Omental fat pad (tissue), 4 donors: ENCODE data around the gene DLG2. TPM values are rescaled to one million over a fixed set of nuclear protein-coding genes. Genes with fewer than 3 reads are reported as not detected.

Experiments
- ATAC-seq: fragments of 150-250 bp; one replicate; pipeline ENCODE4 v1.9.1; 2016; ENCODE audit warnings: mild to moderate bottlenecking, moderate library complexity; ENCODE audit not compliant: low FRiP score
- DNase-seq: peaks from one replicate; pipeline ENCODE4 v3.0.0-alpha.2; 2019; ENCODE audit warnings: low spot score
- total RNA-seq, 4 donors: library from RNA; depleted of rRNA; stranded (reverse); fragments of >200 nt; gene quantifications; one replicate each; pipeline ENCODE4 v1.1.0, GENCODE V29; 2016
- TF ChIP-seq, protein P1 (sequence below), 3 donors: fragments of 450-650 bp; IDR thresholded peaks; one replicate each; pipeline ENCODE4 v1.5.1; 2016 to 2017; ENCODE audit warnings: antibody characterized with exemption in 3 of 3, mild to moderate bottlenecking in 3 of 3, moderate library complexity in 2 of 3

The DLG2 gene
- total RNA-seq, 4 donors from 2014 or later = 4.8 to 13.2 (median 8.1) TPM

DNA sequence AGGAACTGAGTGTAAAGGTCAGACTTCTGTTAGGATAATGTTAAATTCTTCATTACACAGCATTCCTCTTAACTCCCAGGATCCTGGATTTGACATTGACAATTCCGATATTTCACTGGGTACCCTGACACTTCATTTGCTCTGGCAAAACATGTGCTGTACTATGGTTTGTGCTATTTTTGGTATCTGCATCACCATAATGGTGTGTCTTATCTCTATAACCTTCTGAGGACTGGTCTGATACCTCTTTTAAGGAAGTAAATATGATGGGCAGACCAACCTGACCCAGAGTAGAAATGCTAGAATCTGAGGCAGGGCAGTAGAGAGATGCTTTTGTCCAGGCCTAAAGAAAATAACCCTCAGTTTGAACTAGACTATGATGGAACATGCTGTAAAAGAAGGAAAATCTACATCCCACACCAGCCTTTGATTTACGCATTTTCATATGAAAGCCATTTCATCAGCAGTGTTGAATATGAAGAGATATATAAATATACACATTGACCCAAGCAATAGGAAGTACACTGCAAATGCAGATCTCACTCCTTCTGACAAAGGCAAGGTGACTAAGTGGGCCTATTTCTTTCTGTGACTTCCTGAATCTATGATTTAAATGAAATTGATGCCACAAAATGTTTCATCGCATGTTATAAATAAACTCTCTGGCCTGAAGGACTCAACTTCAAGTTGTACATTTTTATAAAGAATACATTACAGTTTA, 966.7 kb downstream of the DLG2 start:
- TF ChIP-seq, protein P1, sequence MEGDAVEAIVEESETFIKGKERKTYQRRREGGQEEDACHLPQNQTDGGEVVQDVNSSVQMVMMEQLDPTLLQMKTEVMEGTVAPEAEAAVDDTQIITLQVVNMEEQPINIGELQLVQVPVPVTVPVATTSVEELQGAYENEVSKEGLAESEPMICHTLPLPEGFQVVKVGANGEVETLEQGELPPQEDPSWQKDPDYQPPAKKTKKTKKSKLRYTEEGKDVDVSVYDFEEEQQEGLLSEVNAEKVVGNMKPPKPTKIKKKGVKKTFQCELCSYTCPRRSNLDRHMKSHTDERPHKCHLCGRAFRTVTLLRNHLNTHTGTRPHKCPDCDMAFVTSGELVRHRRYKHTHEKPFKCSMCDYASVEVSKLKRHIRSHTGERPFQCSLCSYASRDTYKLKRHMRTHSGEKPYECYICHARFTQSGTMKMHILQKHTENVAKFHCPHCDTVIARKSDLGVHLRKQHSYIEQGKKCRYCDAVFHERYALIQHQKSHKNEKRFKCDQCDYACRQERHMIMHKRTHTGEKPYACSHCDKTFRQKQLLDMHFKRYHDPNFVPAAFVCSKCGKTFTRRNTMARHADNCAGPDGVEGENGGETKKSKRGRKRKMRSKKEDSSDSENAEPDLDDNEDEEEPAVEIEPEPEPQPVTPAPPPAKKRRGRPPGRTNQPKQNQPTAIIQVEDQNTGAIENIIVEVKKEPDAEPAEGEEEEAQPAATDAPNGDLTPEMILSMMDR (IDR thresholded peaks at IDR 0.05) = no peak
- DNase-seq = no peak
- no peak for ATAC-seq

DNA sequence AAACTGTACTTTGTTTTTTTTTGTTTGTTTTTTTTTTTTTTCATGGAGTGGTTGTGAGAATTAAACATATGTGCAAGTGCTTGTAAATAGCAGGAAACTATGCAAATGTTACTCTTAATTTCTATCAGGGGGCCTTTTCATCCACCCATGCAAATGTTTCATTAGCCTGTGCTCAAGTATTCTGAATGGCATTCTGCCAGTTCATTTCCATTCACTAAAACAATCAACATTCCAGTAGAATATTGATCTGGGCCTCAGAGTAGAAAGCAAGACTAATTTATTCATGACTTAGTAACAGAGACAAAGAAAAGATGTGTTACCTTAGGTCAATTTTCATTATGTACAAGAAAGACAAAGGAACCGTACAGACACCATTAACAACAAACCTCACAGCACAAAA, 971.4 kb downstream of the DLG2 start:
- no peak for ATAC-seq
- TF ChIP-seq, protein P1 (IDR thresholded peaks at IDR 0.05) = no peak
- DNase-seq = no peak

DNA sequence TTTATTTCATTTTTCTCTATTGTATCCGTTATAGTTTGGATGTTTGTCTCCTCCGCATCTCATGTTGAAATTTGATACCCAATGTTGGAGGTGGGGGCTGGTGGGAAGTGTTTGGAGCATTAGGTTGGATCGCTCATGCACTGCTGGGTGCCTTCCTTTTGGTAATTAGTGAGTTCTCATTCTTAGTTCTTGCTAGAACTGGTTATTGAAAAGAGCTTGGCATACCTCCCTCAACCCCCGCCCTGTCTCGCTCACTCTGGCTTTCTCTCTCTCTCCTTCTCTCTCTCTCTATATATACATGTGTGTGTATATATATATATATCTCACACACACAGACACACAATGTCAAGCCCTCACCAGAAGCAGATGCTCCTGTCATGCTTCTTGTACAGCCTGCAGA, 978.7 kb downstream of the DLG2 start:
- TF ChIP-seq, protein P1 (IDR thresholded peaks at IDR 0.05) = no peak
- ATAC-seq = no peak
- no peak for DNase-seq

DNA sequence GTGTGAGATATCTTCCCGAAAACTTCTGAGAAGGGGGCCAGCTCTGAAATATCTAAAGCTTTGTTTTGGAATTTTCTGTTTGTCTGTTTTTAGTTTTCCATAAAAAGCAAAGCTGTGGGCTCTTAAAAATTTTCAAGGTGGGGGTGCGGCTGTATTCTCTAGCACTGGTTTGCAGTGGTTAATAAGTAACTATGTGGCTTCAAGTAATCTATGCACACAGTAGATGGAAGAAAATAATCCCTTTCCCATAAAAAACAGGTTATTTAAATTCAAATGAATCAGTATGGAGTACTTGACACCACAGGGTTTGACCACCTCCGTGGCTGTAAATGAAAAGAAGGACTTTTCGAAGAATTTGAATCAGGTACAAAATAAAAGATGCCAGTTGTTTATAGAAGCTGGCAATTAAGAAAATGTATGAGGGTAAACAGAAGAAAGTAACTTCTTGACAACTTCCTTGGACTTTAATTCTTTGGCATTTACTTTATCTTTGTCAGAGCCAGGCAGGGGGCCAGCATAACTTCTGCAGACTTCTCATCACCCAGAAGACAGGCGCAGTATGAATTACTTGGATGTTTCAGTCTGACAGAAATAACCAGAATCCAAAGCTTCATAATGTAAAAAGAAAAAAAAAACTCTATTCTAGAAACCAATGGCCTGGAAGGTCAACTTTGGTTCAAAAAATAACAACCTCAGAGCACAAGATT, 981.0 kb downstream of the DLG2 start:
- TF ChIP-seq, protein P1 (IDR thresholded peaks at IDR 0.05) = no peak
- ATAC-seq = no peak

DNA sequence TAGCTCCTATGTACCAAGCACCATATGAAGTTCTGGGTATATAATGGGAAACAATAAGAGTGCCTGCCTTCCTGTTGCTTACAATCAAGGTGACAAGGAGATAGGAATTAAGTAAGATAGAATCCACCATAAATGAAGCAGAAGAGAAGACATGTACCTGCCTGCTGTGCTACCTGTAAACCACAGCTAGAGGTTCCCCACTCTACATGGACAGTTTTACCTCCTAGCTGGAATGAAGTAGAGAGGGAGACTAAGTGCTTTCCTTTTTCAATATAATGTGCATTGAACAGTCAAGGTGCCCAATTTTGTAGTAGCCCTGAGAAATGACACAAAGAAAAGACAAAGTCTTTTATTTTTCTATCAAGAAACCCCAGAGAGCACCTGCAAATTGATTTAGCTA, 984.6 kb downstream of the DLG2 start:
- DNase-seq = no peak

More for the DNA sequence above, 981.0 kb downstream of the DLG2 start:
- no peak for DNase-seq

DNA sequence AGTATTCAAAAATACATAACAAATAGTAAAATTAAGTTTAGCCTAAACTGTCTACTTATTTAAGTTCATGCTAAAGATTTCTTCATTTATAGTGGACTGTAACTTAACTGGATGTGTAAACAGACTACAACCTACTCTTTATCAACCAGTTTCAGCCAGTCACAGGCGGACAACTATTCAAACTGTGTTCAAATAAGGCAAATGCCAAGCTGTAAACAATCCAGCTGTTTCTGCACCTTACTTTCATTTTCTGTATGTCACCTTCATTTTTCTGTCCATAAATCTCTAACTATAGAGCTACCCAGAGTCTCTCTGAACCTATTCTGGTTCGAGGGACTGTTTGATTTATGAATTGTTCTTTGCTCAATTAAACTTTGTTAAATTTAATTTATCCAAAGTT, 992.8 kb downstream of the DLG2 start:
- no peak for DNase-seq
- TF ChIP-seq, protein P1 (IDR thresholded peaks at IDR 0.05) = no peak
- no peak for ATAC-seq

More for the DNA sequence above, 984.6 kb downstream of the DLG2 start:
- ATAC-seq = no peak
- TF ChIP-seq, protein P1 (IDR thresholded peaks at IDR 0.05) = no peak
